Prostate gland (tissue), 2 donors: Measurements from ENCODE around the gene INPP4B. TPM values are rescaled to one million over a fixed set of nuclear protein-coding genes. Genes with fewer than 3 reads are reported as not detected.

Experiments
- DNase-seq: peaks from one replicate; pipeline ENCODE4 v3.0.0-alpha.2; 2019; ENCODE audit warnings: low spot score
- H3K27ac ChIP-seq, 2 donors: fragments of 200-600 bp; sonication (generic); 2 replicates each; pipeline ENCODE4 v1.5.1; 2017 to 2019
- H3K27me3 ChIP-seq: fragments of 200-600 bp; sonication (generic); replicated peaks from 2 replicates; pipeline ENCODE4 v1.5.1; 2019; ENCODE audit not compliant: insufficient read depth
- H3K36me3 ChIP-seq, 2 donors: fragments of 200-600 bp; sonication (generic); 1 replicate in 1 of 2; 2 replicates in 1 of 2; pipeline versions ENCODE4 v1.5.1 to v1.8.1; 2017 to 2019
- H3K4me1 ChIP-seq: fragments of 200-600 bp; sonication (generic); replicated peaks from 2 replicates; pipeline ENCODE4 v1.5.1; 2019
- H3K4me3 ChIP-seq, 2 donors: fragments of 200-600 bp; sonication (generic); 2 replicates each; pipeline ENCODE4 v1.5.1; 2017 to 2019
- H3K9me3 ChIP-seq: fragments of 200-600 bp; sonication (generic); 2 replicates; pipeline ENCODE4 v1.5.1; 2017
- POLR2A ChIP-seq: fragments of 450-650 bp; IDR thresholded peaks from one replicate; pipeline ENCODE4 v1.6.1; 2016; ENCODE audit warnings: antibody characterized with exemption, mild to moderate bottlenecking
- POLR2AphosphoS5 ChIP-seq: sonication (generic); formaldehyde crosslinking; IDR thresholded peaks from one replicate; pipeline ENCODE4 v1.6.1; 2017; ENCODE audit warnings: antibody characterized with exemption
- WGBS: methylation state at CpG from one replicate; pipeline ENCODE4 v1.1.5; 2018; 5-methylcytosine and 5-hydroxymethylcytosine counted together
- intact Hi-C: fragments of 100-400 bp; cut with DNase I; formaldehyde crosslinking; loops from one replicate; pipeline ENCODE4 v1.14.2; 2022
- total RNA-seq, 2 donors: library from RNA; depleted of rRNA; stranded (reverse); fragments of >200 nt; gene quantifications; one replicate each; pipeline ENCODE4 v1.1.0, GENCODE V29; 2016
- TF ChIP-seq, protein P1 (sequence below), 4 experiments: fragments of 200-600 bp in 2 of 4; fragments of 450-650 bp in 2 of 4; sonication (generic) in 2 of 4; IDR thresholded peaks; 1 replicate in 3 of 4; 2 replicates in 1 of 4; pipeline ENCODE4 v1.5.1; 2016 to 2019; ENCODE audit warnings: antibody characterized with exemption in 4 of 4, mild to moderate bottlenecking in 2 of 4, moderate library complexity in 2 of 4

Gene INPP4B
- total RNA-seq, 2 donors from 2014 or later, result 22.3 to 49.7 TPM

GRCh38 chr4:142191901-142192300, 654.2 kb downstream of the INPP4B start:
- no peaks in the 10 kb centered on the region for H3K27me3 ChIP-seq
- no peak overlapping the region for H3K4me3 ChIP-seq
- intact Hi-C loops, result no loop called here
- no peaks in the 10 kb centered on the region for H3K36me3 ChIP-seq
- no peak for TF ChIP-seq POLR2A
- TF ChIP-seq, protein P1, sequence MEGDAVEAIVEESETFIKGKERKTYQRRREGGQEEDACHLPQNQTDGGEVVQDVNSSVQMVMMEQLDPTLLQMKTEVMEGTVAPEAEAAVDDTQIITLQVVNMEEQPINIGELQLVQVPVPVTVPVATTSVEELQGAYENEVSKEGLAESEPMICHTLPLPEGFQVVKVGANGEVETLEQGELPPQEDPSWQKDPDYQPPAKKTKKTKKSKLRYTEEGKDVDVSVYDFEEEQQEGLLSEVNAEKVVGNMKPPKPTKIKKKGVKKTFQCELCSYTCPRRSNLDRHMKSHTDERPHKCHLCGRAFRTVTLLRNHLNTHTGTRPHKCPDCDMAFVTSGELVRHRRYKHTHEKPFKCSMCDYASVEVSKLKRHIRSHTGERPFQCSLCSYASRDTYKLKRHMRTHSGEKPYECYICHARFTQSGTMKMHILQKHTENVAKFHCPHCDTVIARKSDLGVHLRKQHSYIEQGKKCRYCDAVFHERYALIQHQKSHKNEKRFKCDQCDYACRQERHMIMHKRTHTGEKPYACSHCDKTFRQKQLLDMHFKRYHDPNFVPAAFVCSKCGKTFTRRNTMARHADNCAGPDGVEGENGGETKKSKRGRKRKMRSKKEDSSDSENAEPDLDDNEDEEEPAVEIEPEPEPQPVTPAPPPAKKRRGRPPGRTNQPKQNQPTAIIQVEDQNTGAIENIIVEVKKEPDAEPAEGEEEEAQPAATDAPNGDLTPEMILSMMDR (IDR thresholded peaks at IDR 0.05), result no peak
- TF ChIP-seq POLR2AphosphoS5, result no peak
- no peaks in the 10 kb centered on the region for H3K4me1 ChIP-seq
- DNase-seq, result no peak
- no peaks in the 10 kb centered on the region for H3K9me3 ChIP-seq
- H3K27ac ChIP-seq, result no peak overlapping the region
- 57% methylated on average over 3 of the region's 3 CpGs for WGBS

DNA sequence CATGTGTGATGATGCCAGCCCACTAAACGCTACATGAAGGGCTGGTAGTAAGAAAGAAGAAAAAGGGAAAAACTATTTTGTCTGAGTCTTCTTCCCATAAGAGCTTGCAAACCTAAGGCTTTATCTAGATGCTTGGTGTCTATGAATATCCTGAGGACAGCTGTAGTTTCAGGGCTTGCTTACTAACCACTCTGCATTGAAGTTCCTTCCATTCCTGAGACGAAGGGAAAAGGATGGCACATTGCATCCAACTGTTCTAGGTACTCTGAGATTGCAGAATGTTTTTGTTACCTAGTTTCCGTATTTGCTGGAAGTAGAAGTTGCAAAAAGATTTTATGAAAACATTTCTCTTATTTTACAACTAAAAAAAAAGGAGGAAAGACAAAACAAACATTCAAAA, 665.1 kb downstream of the INPP4B start:
- no peaks in the 10 kb centered on the region for H3K4me1 ChIP-seq
- TF ChIP-seq, protein P1 (IDR thresholded peaks at IDR 0.05), result no peak
- TF ChIP-seq POLR2AphosphoS5 (no peak), POLR2A (no peak)
- H3K9me3 ChIP-seq, result no peaks in the 10 kb centered on the region
- no peak for DNase-seq
- intact Hi-C loops, result no loop called here
- no peak overlapping the region for H3K4me3 ChIP-seq
- WGBS, result 90% methylated on average over 3 of the region's 3 CpGs
- no peaks in the 10 kb centered on the region for H3K36me3 ChIP-seq
- H3K27me3 ChIP-seq, result no peaks in the 10 kb centered on the region
- H3K27ac ChIP-seq, result no peak overlapping the region

DNA sequence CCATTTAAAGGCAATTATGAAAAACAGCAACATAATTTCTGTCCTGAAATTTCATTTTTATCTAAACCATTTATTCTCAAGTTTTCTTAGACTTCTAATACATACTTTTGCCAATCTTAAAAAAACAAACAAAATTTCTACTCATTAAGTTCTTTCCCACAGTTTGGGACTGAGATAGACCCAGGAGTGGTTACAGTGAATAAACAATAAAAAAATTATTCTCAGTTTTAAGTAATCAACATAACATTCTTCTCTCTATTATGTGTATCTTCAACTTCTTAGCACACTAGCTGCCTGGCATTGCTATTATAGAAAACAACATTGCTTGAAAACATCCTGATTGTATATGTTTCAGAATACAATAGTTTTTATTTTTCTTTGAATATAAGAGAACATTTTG, 676.9 kb downstream of the INPP4B start:
- H3K4me3 ChIP-seq, result no peak overlapping the region
- intact Hi-C loops, result no loop called here
- no peak for DNase-seq
- no peaks in the 10 kb centered on the region for H3K4me1 ChIP-seq
- no peak overlapping the region for H3K27ac ChIP-seq
- H3K36me3 ChIP-seq, result no peaks in the 10 kb centered on the region
- H3K9me3 ChIP-seq, result no peaks in the 10 kb centered on the region
- no peaks in the 10 kb centered on the region for H3K27me3 ChIP-seq
- TF ChIP-seq, protein P1 (IDR thresholded peaks at IDR 0.05), result no peak
- TF ChIP-seq POLR2AphosphoS5, result no peak
- no peak for TF ChIP-seq POLR2A

- no peaks in the 10 kb centered on the region for H3K36me3 ChIP-seq
- TF ChIP-seq POLR2AphosphoS5, result no peak
- TF ChIP-seq, protein P1 (IDR thresholded peaks at IDR 0.05), result no peak
- no peak for TF ChIP-seq POLR2A
- intact Hi-C loops, result no loop called here
These were observed 677.9 kb downstream of the INPP4B start for GRCh38 chr4:142168181-142168580.

GRCh38 chr4:142164767-142165500, 681.2 kb downstream of the INPP4B start:
- H3K4me1 ChIP-seq, result no peaks in the 10 kb centered on the region
- no peaks in the 10 kb centered on the region for H3K36me3 ChIP-seq
- no peak overlapping the region for H3K4me3 ChIP-seq
- no peaks in the 10 kb centered on the region for H3K9me3 ChIP-seq
- no peak overlapping the region for H3K27ac ChIP-seq
- WGBS, result 93% methylated on average over 4 of the region's 4 CpGs
- no peak for DNase-seq
- TF ChIP-seq POLR2AphosphoS5 (no peak), POLR2A (no peak)
- TF ChIP-seq, protein P1 (IDR thresholded peaks at IDR 0.05), result no peak
- intact Hi-C loops, result no loop called here
- H3K27me3 ChIP-seq, result no peaks in the 10 kb centered on the region

More at GRCh38 chr4:142168181-142168580, 677.9 kb downstream of the INPP4B start:
- no peaks in the 10 kb centered on the region for H3K4me1 ChIP-seq
- no peak overlapping the region for H3K27ac ChIP-seq
- H3K27me3 ChIP-seq, result no peaks in the 10 kb centered on the region
- DNase-seq, result no peak
- no peak overlapping the region for H3K4me3 ChIP-seq
- WGBS, result 85% methylated on average over 2 of the region's 2 CpGs
- no peaks in the 10 kb centered on the region for H3K9me3 ChIP-seq
